Right kidney (tissue), 1 donor: Measurements from ENCODE around the gene CXCR4.
A peak's percentile ranks its signal among the peaks of the same experiment; 100 is the strongest.
"Not testable (repeated sequence)": the region's sequence is repeated elsewhere in the genome, so short reads cannot be mapped to it uniquely, and the experiment has no call there.

Experiments
- DNase-seq: peaks from one replicate; pipeline ENCODE4 v3.0.0-alpha.2; 2016

The CXCR4 gene

GRCh38 chr2:136080114-136080513, 37.8 kb downstream of the CXCR4 start:
- DNase-seq = no peak

GRCh38 chr2:136077107-136077506, 40.8 kb downstream of the CXCR4 start:
- DNase-seq = no peak

GRCh38 chr2:136075476-136075875, 42.5 kb downstream of the CXCR4 start:
- DNase-seq = no peak

- DNase-seq = no peak
These were observed 45.3 kb downstream of the CXCR4 start for GRCh38 chr2:136072621-136073020.

- DNase-seq = not testable (repeated sequence)
These were observed 46.1 kb downstream of the CXCR4 start for GRCh38 chr2:136071887-136072286.

GRCh38 chr2:136070913-136071312, 47.0 kb downstream of the CXCR4 start:
- no peak for DNase-seq

- no peak for DNase-seq
These were observed 48.2 kb downstream of the CXCR4 start for GRCh38 chr2:136069773-136070172.

GRCh38 chr2:136068581-136069227, 49.2 kb downstream of the CXCR4 start:
- no peak for DNase-seq

GRCh38 chr2:136067897-136068580, 49.9 kb downstream of the CXCR4 start:
- no peak for DNase-seq

- peak; percentile 35 for DNase-seq
These were observed 50.5 kb downstream of the CXCR4 start for GRCh38 chr2:136067459-136067858.

- DNase-seq = no peak
These were observed 52.0 kb downstream of the CXCR4 start for GRCh38 chr2:136065907-136066306.

GRCh38 chr2:136065384-136065783, 52.6 kb downstream of the CXCR4 start:
- no peak for DNase-seq
